GM23248 (cell line): Measurements from ENCODE around the gene UBE2E3.

Experiments
- EZH2 ChIP-seq: fragments of 200-600 bp; sonication (generic); IDR thresholded peaks from 2 replicates; pipeline ENCODE4 v1.6.1; 2018; ENCODE audit warnings: antibody characterized with exemption, mild to moderate bottlenecking; ENCODE audit not compliant: insufficient read depth, poor library complexity, severe bottlenecking
- EZH2phosphoT487 ChIP-seq: fragments of 200-600 bp; sonication (generic); IDR thresholded peaks from 2 replicates; pipeline ENCODE4 v1.6.1; 2018; ENCODE audit warnings: antibody characterized with exemption, moderate library complexity, mild to moderate bottlenecking, low read depth; ENCODE audit not compliant: insufficient read depth

GRCh38 chr2:181054843-181055242 is 74.4 kb downstream of the UBE2E3 start:
- no peak for TF ChIP-seq EZH2phosphoT487
- no peak for TF ChIP-seq EZH2
